HG03135 (cell line): ENCODE results near the gene RASL11B.
"Not testable (repeated sequence)": the region's sequence is repeated elsewhere in the genome, so short reads cannot be mapped to it uniquely, and the experiment has no call there.

ENCODE experiments used
- ATAC-seq: cut with Tn5 transposase; IDR thresholded peaks from one replicate; pipeline ENCODE4 v1.9.1; 2021; ENCODE audit warnings: mild to moderate bottlenecking, moderate library complexity; ENCODE audit not compliant: unreplicated experiment

The RASL11B gene, protein sequence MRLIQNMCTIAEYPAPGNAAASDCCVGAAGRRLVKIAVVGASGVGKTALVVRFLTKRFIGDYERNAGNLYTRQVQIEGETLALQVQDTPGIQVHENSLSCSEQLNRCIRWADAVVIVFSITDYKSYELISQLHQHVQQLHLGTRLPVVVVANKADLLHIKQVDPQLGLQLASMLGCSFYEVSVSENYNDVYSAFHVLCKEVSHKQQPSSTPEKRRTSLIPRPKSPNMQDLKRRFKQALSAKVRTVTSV

DNA sequence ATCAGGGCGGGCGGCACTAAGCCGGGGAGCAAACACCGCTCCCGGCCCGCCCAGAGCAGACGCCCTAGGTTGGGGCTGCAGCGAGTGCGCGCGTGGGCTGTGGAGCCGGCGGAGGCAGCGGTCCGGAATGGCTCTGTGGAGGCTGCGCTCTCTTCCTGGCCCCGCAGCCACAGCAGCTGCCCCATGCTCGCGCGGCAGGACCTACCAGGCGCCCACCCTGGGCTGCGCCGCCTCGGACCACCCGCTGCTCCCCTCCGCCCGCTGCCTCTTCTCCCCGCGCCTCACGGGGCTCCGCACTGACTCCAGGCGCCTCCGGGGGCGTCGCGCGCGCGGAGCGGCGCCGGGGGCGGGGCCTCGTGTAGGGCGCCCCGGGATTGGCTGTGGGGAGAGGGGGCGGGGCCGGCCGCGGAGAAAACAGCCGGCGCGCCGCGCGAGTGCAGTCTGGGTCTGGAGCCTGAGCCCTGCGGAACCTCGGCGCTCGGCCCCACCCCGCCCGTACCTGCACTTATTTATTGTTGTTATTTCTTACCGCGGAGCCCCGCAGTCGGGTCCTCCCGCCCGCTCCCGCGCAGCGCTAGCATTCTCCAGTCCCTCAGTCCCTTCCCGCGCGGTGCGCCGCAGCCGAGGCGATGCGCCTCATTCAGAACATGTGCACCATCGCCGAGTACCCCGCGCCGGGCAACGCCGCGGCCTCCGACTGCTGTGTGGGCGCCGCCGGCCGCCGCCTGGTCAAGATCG lies at the start of gene RASL11B:
RASL11B (plus strand) TSS at position 439 of the 738 bp plus-strand sequence; CDS start at position 630, 191 bp downstream.
- ATAC-seq, result peak; percentile 99

DNA sequence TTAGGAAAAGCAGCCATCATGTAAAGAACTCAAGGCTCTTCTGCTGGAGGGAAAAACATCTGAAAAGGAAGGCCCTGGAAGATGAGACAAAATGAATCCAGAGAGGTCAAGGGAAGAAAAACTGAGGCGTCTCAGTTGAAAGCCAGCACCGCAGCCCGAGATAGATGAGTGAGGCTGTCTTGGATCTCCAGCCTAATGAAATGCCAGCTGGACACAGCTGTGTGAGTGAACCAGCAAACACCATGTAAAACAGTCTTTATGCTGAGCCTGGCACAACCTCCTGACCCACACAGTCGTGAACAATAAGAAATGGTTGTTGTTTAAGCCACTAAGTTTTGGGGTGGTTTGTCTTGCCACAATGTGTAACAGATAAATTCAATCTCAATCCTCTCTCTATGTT lies 48.6 kb upstream of the RASL11B start:
- ATAC-seq, result no peak

DNA sequence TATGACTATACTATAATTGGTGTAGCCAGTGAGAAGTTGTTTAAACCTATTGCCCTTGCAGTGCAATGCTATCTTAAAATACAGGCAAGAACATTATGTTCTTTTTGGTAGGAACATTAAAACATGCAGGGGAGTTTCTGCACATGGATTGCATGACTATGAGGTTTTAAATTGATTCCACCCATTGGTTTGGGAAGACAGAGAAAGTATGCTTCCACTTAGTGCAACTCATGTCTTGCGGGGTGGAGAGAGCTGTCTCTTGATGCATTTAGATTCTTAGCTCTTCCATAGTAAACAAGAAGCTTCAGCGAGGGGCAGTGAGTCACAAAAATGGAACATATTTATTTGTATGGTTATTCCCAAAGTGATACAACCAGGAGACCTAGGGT lies 39.5 kb upstream of the RASL11B start:
- no peak for ATAC-seq

DNA sequence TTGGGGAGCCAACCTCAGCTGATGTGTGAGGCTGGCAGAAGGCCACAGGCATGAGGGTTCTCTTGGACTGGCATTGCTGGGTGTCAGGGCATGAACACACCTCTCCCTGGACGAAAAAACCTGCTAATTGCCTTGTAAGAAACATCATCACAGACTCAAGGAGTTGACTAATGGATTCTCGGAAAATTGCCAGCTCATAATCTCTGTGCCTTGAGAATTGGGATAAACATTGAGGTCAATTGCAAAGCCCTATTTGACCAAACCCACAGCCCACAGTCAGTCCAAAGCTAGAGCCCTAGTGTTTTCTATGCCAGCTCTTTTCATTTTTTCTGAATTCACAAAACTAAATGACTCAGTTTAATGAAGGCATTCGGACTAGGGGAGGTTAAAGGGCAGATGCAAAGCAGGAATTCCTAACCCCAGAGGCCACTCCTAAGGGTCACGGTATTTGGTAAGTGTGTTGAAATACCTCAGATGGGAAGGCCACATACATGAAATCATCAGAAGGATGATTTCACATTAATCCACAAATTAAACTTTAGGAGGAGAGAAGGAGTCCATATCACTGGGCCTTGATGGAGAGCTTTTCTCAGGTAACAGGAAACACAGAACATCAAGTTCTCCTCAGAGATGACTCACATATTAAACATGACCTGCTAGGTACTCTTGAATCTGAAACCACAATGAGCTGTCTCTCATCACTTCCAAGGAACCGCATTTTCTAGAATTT lies 39.0 kb upstream of the RASL11B start:
- ATAC-seq, result no peak

DNA sequence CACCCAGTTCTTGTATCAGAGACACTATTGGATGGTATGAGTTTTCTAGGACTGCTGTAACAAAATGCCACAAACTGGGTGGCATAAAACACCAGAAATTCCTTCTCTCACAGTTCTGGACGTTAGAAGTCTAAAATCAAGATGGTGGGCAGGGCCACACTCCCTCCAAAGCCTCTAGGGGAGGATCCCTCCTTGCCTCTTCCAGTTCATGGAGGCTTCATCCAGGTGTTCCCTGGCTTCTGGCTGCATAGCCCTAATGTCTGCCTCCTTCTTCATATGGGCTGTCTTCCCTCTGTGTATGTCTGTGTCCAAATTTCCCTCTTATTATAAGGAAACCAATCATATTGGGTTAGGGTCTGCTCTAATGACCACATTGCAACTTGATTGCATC lies 38.4 kb upstream of the RASL11B start:
- ATAC-seq, result no peak

DNA sequence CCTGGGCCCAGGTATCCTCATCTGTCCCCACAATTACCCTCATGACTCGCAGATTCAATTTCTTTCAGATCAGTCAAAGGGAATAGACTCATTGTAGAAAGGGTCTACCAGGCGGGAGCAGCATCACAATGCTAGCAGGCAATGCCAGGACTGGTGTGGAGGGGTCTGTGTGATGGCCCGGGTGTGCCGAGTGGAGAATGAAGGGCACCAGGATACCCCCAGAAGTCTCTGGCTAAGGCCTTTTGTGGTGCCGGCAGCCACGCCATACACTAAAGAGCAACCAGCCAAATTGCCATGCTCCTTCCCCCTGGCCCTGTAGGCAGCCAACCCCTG lies 37.9 kb upstream of the RASL11B start:
- no peak for ATAC-seq

DNA sequence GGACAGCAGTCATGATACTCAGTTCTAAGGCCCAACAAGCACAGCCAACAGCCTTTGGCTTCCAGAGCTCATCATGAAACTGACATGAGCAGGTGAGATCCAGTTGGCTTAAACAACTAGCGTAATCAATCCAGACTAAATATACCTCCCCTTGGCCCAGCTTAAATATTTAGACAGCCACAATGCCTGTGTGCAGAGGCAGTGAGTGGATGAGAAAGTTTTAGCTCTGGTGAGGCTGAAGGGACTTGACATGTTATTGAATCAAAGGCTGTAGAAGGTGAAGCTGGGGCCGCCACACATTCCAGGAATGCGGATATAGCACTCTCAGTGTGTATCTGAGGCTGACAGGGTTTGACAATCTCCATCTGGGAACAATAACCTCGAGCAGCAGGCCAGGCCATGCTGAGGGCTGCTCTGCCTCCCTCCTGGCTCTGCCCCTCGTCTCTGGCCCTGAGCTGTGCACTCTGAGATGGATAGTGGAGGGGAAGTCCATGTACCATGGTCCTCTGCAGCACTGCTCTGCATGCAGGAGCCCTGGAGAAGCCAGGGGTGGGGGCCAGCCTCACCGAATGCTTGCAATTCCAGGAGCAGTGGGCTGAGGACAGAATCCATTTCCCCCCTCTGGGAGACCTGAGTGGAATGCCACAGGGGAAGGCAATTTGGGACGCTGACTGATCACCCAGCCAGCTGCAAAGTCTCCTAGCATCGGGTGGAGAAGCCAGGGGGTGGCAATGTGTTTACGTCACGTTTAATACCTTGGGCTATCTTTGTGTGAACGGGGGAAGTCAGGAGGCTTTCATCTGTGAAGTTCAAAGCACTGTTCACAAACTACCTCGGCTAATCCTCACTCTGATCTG lies 37.3 kb upstream of the RASL11B start:
- ATAC-seq, result no peak

DNA sequence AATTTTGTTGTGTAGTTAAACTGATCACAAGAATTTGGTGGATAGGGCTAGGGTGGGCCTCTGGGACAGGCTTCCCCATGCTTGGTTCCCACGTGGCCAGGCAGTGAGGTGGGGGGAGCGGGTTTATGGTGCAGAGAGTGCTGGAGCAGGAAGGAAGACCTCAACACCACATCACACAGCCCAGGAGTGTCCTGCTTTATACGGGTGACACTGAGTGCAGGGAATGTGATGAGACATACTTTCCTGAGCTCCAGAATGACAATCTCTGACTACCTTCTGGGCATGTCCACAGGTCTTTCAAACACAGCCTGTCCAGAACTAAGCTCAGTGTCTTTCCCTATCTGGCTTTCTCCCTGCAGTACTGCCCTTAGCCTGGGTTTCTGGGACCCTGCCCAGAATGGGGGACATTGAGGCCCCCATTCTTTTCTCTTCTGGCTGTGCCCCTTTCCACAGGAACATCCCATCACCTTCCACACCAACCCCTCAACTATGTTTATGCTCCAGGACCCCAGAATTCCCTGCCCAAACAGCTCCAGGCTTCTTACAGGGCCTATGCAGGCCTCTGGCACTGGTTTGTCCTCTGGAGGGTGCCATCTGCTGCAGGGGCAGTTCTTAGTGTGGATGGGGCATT lies 36.5 kb upstream of the RASL11B start:
- ATAC-seq, result no peak

DNA sequence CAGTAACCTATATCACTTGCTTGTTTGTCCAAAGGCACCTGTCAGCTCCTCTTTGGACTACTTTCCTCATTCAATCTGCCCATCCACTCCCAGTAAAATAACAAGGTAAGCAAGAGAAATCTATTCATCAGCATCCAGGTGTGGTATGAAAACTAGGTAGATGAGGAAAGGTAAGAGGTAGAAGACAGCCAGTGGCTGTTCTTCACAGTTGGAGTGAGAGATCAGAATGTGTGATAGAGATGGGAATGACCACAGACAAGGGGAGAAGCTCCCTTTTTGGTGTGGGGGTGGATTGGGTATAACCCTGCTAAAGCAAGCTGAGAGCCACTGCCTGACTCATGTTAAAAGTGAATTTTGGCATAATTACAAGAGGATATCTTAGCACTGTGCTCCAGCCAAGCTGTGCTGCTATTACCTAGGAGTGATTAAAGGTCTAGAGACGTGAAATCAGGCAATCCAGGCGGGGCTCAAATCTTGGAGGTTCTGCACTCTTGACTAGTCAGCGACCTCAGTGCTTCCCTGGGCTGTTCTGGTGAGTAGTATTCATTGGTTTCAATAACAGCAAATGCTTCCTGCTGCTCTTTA lies 28.1 kb upstream of the RASL11B start:
- ATAC-seq, result no peak

DNA sequence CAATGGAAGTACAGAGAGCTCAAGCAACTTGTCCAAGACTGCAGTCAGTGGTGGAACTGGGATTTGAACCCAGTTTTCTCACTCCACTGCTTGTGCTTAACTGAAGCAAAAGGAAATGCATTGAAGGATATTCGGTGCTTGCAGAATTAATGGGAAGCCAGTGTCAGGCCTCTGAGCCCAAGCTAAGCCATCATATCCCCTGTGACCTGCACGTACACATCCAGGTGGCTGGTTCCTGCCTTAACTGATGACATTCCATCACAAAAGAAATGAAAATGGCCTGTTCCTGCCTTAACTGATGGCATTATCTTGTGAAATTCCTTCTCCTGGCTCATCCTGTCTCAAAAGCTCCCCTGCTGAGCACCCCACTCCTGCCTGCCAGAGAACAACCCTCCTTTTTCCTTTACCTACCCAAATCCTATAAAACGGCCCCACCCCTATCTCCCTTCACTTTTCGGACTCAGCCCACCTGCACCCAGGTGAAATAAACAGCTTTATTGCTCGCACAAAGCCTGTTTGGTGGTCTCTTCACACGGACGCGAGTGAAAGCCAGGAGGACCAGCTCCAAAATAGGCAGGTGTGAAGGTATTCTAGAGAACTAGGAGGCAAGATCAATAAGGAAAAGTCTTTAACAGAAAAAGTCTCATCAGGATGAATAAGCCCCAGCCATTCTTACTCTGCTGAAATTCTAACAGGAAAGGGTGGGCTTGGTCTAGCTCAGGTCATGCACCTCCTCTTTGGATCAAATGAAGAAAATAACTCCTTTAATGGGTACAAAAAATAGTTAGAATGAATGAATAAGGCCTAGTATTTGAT lies 27.3 kb upstream of the RASL11B start:
- not testable (repeated sequence) for ATAC-seq

DNA sequence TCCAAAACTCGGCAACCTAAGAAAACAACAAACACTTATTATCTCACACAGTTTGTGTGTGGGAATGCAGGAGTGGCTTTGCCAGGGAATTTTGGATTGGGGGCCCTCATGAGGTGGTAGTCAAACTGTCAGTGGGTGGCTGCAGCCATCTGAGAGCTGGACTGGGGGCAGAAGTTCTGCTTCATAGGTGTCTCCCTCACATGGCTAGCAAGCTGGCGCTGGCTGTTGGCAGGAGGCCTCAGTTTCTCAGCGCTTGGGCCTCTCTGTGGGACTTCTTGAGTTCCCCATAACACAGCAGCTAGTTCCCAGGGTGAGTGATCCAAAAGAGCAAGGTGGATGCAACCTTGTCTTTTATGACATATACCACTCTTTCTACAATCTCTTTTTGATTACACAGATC lies 26.0 kb upstream of the RASL11B start:
- ATAC-seq, result no peak

DNA sequence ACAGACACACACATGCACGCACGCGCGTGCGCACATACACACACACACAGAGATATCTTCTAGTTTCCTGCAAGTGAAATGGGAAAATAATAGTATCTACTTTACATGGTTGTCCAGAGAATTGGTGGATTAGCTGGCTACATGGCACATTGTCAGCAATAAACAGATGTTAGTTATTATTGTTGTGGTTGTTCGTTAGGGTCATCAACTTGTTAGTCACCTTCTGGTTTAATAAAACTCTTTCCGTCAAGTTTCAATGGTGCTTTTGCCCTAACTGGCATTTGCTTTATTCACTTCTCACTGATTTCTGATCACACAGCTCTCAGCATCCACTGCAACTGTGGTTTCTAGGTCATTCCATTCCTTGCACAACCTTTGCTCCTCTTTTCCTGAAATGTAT lies 25.4 kb upstream of the RASL11B start:
- no peak for ATAC-seq

DNA sequence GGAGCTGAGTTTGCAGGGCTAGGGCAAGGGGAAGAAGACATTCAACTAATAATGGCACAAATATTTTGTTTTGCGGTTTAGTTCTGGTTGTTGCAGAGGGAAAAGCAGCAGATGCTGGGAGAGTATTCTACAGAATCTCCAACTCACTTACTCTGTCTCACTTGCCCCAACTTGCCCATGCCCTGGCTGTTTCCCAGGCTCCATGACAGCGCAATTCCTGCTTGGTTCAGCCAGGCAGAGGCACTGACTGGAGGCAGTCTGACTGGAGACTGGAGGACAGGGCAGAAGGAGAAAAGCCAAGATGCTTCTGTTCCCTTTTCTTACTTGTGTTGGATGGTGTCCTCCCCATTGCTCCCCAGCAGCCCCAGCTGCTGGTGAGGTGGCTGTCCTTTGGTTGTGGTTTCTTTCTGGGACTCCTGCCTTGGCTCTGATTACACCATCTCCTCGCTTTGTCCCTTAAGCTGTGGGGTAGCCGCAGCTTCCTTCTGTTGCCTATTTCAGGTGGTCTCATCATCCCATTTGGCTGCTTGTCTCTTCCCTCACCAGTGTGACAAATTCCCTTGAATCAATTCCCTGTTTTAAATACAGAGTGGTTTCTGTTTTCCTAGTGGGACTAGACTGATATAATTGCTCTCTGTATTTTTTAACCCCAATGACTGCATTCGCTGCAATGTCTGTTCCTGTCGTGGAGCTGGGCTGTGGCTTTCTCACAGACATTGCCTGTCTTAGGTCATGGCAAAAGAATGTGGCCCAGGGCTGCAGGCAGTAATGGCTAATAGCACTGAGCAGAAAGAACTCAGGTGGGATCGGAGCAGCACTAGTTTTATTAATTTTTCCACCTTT lies 24.2 kb upstream of the RASL11B start:
- ATAC-seq, result no peak

DNA sequence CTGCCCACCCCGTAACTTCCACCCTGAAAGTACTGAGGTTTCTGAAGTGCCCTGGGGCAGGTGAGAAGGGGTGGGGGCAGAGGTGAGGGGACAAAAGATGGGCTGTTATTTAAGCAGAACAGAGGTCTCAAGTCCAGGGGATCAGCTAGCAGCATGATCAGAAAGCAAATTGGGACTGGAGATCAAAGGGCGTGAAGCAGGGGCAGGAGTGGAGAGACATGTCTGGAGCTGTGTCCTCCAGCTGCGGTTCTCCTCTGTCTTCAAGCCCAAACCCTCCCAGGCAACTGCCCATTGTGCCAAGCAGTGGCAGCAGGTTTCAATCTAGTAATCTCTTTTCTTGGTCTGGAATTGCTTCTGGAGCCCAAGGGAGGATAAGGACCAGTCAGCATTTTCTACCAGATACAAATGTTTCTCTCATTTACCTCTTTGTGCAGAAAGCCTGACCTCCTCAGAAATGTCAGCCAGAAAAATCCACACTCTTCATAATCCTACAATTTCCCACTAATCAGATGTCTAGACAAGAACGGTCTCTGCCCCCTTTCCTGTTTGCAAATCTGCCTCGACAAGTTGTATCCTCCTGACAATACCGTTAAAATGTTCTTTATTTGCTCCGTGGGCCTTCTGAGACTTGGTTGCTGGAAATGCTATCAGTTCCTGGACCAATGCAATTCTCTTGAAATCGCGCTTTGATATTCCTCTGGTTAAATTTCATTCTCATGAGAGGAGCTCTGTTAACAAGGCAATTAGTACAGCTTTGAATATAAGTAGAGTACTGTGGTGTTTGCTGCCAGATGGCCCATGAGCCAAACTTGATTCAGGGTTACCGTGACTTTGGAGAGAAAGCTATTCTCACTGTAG lies 23.2 kb upstream of the RASL11B start:
- ATAC-seq, result no peak

DNA sequence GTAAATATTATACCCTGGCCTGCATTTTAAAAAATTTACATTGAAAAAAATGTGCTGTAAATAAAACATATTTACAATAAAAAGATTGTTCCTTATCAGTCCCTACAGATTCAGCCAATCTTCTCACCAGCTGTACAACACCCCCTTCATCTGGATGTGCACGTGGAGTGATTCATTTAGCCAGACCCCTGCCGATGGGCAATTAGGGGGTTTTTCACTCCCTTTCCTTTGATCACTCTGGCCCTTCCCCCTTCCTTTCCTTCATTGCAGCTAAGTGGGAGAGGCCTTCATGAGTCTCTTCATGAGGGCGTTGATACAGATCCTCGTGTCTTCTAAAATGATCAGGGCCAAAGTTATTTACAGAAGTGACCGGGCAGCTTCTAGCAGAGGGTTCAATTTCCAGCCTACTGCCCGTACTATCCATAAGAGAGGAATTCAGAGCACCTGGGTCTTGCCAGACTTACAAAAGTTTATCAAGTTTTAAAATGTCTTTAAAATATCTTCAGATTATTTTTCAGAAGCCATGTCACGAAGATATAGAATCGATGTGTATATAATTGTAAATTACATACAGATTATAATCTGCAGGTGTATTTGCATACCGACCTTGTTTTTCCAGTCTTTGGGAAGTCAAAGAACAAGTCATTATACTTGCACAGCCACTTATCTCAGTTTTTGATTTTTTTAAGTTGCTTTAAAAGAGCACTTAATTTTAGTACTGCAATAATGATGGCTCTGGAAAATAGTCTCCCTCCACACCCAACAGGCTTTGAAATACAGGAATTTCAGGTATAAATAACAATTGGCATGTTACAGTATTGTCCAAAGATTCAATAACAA lies 21.4 kb upstream of the RASL11B start:
- ATAC-seq, result no peak

DNA sequence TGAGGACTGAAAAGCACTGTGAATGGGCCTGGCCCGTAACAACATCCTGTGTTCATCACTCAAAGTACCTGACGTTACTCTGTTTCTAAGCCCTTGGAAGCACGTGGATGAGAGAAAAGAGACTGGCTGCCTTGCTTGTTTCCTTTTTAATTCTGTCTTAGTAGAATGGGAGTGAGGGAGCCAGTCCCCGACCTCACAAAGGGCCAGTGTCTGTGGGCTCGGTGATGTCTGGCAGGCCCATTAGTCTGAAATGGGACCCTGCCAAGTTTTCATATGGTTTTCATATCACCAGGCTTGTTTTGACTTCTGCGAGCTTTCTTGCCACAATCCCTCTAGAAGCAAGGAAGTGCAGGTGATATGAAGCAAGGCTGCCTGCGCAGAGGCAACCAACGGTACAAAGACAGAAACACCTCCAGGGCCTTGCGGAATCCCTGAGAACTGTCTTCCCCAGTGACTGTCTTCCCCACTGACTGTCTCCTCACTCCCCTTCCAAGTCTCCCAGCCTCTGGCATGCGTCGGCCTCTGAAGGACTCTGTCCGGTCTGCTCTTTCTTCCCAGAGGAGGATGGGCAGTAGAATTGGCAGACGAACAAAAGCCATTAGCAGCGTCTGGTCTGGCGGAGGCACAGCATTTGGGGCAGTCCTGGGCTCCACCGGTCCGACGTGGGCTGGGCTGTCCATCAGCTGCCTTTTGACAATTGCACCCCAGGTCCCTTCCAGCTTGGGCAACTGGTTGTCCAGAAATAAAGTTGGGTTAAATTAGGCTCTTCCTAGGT lies 20.2 kb upstream of the RASL11B start:
- ATAC-seq, result no peak
